Measurements from ENCODE around the gene SLC38A3. TPM values are rescaled to one million over a fixed set of nuclear protein-coding genes. Genes with fewer than 3 reads are reported as not detected.

The SLC38A3 gene
- total and polyA plus RNA-seq, 2 of the 8 experiments (the other 6 are each of a cell fraction or from before 2014, with no cell fraction given), result 1.2 to 3.7 TPM

DNA sequence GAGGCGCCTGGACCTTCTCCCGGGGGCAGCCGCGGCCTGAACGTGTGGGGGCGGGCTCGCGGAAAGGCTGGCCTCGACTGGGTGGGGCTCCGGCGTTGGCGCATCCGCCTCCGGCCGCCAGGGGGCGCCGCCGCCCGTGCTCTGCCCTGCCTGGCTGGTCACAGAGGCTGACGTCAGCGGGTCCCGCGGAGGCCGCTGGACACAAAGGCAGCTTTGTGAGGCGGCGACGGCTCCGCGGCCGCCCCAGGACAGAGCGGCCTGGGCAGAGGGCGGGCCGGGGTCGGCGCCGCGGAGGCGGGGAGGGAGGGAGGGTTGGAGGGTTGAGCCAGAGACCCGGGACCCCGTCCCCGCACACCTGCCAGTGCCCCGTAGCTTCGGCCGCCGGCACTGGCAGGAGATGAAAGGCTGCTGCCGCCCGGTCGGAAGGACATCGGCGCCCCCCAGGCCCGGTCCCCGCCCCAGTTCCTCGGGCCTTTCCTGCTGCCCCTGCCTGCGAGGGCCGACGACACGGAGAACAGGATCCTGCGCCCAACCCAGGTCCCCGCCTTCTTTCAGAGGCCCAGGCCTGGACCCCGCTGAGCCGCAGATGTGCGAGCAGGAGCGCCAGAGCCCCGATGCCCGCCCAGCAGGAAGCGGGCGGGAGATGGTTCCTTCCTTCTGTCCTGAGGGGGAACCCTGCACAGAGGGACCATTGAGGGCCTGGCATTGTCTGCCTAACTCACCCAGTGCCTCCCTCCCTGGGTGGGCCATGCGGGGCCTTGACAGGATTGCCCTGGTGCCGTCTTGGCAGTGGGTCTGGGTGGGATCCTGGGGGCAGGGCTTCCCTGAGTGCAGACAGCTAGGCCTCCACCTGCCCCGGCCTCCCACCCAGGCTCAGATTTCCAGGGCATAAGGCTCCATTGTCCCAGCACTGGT is 55.2 kb downstream of the SLC38A3 start (continued):
- TF ChIP-seq PHF8 (conservative IDR thresholded peaks at IDR 0.05; ENCODE audit: low read depth, low read length) (peak; percentile 71), TCF12 (IDR thresholded peaks at IDR 0.05; ENCODE audit: low read depth, low read length) (no peak), SAP30 (IDR thresholded peaks at IDR 0.05; ENCODE audit: insufficient read depth, insufficient replicate concordance, low read length) (no peak)
- TF ChIP-seq, protein P1, sequence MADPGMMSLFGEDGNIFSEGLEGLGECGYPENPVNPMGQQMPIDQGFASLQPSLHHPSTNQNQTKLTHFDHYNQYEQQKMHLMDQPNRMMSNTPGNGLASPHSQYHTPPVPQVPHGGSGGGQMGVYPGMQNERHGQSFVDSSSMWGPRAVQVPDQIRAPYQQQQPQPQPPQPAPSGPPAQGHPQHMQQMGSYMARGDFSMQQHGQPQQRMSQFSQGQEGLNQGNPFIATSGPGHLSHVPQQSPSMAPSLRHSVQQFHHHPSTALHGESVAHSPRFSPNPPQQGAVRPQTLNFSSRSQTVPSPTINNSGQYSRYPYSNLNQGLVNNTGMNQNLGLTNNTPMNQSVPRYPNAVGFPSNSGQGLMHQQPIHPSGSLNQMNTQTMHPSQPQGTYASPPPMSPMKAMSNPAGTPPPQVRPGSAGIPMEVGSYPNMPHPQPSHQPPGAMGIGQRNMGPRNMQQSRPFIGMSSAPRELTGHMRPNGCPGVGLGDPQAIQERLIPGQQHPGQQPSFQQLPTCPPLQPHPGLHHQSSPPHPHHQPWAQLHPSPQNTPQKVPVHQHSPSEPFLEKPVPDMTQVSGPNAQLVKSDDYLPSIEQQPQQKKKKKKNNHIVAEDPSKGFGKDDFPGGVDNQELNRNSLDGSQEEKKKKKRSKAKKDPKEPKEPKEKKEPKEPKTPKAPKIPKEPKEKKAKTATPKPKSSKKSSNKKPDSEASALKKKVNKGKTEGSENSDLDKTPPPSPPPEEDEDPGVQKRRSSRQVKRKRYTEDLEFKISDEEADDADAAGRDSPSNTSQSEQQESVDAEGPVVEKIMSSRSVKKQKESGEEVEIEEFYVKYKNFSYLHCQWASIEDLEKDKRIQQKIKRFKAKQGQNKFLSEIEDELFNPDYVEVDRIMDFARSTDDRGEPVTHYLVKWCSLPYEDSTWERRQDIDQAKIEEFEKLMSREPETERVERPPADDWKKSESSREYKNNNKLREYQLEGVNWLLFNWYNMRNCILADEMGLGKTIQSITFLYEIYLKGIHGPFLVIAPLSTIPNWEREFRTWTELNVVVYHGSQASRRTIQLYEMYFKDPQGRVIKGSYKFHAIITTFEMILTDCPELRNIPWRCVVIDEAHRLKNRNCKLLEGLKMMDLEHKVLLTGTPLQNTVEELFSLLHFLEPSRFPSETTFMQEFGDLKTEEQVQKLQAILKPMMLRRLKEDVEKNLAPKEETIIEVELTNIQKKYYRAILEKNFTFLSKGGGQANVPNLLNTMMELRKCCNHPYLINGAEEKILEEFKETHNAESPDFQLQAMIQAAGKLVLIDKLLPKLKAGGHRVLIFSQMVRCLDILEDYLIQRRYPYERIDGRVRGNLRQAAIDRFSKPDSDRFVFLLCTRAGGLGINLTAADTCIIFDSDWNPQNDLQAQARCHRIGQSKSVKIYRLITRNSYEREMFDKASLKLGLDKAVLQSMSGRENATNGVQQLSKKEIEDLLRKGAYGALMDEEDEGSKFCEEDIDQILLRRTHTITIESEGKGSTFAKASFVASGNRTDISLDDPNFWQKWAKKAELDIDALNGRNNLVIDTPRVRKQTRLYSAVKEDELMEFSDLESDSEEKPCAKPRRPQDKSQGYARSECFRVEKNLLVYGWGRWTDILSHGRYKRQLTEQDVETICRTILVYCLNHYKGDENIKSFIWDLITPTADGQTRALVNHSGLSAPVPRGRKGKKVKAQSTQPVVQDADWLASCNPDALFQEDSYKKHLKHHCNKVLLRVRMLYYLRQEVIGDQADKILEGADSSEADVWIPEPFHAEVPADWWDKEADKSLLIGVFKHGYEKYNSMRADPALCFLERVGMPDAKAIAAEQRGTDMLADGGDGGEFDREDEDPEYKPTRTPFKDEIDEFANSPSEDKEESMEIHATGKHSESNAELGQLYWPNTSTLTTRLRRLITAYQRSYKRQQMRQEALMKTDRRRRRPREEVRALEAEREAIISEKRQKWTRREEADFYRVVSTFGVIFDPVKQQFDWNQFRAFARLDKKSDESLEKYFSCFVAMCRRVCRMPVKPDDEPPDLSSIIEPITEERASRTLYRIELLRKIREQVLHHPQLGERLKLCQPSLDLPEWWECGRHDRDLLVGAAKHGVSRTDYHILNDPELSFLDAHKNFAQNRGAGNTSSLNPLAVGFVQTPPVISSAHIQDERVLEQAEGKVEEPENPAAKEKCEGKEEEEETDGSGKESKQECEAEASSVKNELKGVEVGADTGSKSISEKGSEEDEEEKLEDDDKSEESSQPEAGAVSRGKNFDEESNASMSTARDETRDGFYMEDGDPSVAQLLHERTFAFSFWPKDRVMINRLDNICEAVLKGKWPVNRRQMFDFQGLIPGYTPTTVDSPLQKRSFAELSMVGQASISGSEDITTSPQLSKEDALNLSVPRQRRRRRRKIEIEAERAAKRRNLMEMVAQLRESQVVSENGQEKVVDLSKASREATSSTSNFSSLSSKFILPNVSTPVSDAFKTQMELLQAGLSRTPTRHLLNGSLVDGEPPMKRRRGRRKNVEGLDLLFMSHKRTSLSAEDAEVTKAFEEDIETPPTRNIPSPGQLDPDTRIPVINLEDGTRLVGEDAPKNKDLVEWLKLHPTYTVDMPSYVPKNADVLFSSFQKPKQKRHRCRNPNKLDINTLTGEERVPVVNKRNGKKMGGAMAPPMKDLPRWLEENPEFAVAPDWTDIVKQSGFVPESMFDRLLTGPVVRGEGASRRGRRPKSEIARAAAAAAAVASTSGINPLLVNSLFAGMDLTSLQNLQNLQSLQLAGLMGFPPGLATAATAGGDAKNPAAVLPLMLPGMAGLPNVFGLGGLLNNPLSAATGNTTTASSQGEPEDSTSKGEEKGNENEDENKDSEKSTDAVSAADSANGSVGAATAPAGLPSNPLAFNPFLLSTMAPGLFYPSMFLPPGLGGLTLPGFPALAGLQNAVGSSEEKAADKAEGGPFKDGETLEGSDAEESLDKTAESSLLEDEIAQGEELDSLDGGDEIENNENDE (IDR thresholded peaks at IDR 0.05; ENCODE audit: insufficient replicate concordance, low read length), result no peak
- TF ChIP-seq, protein P2, sequence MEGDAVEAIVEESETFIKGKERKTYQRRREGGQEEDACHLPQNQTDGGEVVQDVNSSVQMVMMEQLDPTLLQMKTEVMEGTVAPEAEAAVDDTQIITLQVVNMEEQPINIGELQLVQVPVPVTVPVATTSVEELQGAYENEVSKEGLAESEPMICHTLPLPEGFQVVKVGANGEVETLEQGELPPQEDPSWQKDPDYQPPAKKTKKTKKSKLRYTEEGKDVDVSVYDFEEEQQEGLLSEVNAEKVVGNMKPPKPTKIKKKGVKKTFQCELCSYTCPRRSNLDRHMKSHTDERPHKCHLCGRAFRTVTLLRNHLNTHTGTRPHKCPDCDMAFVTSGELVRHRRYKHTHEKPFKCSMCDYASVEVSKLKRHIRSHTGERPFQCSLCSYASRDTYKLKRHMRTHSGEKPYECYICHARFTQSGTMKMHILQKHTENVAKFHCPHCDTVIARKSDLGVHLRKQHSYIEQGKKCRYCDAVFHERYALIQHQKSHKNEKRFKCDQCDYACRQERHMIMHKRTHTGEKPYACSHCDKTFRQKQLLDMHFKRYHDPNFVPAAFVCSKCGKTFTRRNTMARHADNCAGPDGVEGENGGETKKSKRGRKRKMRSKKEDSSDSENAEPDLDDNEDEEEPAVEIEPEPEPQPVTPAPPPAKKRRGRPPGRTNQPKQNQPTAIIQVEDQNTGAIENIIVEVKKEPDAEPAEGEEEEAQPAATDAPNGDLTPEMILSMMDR (IDR thresholded peaks at IDR 0.05; ENCODE audit: control extremely low read depth in 1 of 3, insufficient read depth in 1 of 3, low read depth in 1 of 3, low read length in 3 of 3), result peak in 2 of 3 experiments; percentile 93 to 96; a peak in 3 of 4 replicates

All from H1 (cell line).